NOMO-1 treated with DMSO at 0.1 percent for 48 hours (cell line): Measurements from ENCODE around the gene PRSS3.
"Not testable (repeated sequence)": the region's sequence is repeated elsewhere in the genome, so short reads cannot be mapped to it uniquely, and the experiment has no call there.

Source experiments
- DNase-seq: peaks from one replicate; lab custom pipeline; 2025; ENCODE audit not compliant: unreplicated experiment; lab: John Stamatoyannopoulos, UW

Gene PRSS3

GRCh38 chr9:33785914-33786313 lies 9.4 kb upstream of the PRSS3 start:
- no peak for DNase-seq

DNA sequence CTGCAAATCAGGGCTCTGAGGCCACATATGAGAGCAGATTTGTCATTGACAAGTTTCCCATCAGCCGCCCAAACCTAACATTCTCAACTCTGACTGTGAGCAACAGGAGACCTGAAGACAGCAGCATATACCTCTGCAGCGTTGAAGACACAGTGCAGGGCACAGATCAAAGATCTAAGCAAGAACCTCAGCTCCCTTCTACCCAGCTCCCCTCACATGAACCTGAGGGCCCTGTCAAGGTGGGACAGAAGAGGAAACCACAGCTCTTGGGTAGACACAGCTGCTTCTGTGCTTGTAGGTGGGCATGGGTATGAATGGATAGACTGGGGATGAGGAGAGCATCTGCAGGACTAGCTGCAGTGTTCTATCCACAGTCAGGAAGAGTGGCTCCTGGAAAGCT lies 8.7 kb upstream of the PRSS3 start:
- no peak for DNase-seq

GRCh38 chr9:33787839-33788238 lies 7.5 kb upstream of the PRSS3 start:
- DNase-seq = no peak

DNA sequence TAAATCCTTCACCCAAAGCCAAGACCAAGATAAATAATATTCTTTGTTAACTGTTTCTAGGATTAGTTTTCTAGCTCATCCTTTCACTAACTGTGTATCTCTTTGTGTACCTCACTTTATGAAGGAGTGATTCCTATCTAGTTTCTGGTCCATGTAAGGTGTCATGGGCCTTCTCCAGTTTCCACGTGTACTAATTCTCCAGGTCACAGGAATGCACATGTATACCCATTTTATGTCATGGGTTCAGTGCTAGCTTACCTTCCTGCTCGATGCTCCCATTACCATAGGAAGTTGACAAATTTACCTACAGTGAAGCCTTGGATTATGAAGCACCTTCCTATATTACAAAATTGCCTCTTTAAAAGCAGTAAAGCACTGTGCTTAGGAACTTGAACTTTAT lies 5.9 kb upstream of the PRSS3 start:
- not testable (repeated sequence) for DNase-seq

- DNase-seq = no peak
These were observed 4.2 kb upstream of the PRSS3 start for GRCh38 chr9:33791117-33791516.

- not testable (repeated sequence) for DNase-seq
These were observed 1.9 kb upstream of the PRSS3 start for GRCh38 chr9:33793496-33793895.

GRCh38 chr9:33794560-33794959 lies 801 bp upstream of the PRSS3 start:
- no peak for DNase-seq

GRCh38 chr9:33795819-33796218 lies 458 bp downstream of the PRSS3 start:
- DNase-seq = no peak

GRCh38 chr9:33796679-33797078 lies 1.3 kb downstream of the PRSS3 start:
- not testable (repeated sequence) for DNase-seq

GRCh38 chr9:33797837-33798236 lies 2.5 kb downstream of the PRSS3 start:
- DNase-seq = no peak

DNA sequence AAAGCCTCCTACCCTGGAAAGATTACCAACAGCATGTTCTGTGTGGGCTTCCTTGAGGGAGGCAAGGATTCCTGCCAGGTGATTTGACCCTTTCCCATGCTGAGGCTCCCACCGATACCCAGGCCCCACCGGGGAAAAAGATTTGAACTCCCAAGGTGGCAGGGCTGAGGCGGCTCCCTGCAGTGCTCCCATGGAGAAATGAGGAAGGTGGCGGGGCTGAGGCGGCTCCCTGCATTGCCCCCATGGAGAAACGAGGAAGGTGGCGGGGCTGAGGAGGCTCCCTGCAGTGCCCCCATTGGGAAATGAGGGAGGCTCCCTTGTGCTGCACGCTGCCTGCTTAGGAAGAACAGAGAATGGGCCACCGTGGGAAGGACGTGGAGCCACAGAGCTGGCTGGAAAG lies 3.2 kb downstream of the PRSS3 start:
- DNase-seq = no peak

- no peak for DNase-seq
These were observed 4.8 kb downstream of the PRSS3 start for GRCh38 chr9:33799928-33800704.

DNA sequence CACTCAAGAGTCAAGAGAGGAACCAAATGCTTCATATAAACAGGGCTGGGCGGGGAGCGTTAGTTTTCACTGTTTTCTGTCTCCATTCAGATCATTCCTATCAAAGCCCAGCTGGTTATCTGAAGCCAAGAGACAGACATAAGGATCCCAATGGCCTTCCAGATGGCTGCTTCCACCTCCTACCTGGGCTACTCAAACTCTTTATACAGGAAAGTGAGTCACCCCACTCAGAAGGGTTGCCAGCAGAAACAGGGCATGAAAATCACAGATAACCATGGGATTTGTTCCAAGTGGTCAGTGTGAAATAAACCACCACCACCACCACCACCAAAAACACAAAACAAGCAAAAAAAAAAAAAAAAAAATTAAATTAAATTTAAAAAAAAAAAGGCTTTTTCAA lies 5.5 kb downstream of the PRSS3 start:
- DNase-seq = no peak

GRCh38 chr9:33801943-33802500 lies 6.7 kb downstream of the PRSS3 start:
- not testable (repeated sequence) for DNase-seq

DNA sequence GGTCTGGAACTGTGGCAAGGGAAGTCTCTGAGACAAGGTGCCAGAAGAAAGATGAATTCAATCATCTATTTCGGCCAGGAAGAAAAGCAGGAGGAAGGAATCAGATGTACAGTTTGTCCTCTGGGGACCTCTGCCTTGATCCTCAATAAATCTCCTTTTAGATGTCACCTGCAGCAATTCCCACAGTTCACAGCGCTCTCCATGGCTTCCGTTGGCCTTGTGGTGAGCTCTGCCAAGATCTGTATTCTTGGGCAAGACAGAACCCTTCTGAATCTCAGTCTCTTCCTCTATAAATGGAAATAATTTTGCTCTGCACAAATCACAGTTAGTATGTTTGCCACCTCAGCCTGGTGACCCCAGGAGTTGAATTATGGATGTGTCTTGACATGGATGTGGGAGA lies 8.8 kb downstream of the PRSS3 start:
- not testable (repeated sequence) for DNase-seq

- not testable (repeated sequence) for DNase-seq
These were observed 11.8 kb downstream of the PRSS3 start for GRCh38 chr9:33807156-33807555.

GRCh38 chr9:33808979-33809322 lies 13.6 kb downstream of the PRSS3 start:
- not testable (repeated sequence) for DNase-seq

DNA sequence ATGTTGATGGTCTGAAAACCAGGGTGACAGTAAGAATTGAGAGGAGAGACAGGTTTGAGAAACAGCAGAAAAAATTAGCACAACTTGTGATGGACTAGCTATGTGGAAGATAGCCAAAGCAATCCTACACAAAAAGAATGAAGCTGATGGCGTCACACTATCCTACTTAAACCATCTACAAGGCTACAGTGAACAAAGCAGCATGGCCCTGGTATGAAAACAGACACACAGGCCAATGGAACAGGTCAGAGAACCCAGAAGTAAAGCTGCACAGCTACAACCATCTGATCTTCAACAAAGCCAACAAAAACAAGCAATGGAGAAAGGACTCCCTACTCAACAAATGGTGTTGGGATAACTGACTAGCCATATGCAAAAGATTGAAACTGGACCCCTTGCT lies 14.1 kb downstream of the PRSS3 start:
- no peak for DNase-seq

GRCh38 chr9:33813712-33814641 lies 18.6 kb downstream of the PRSS3 start:
- DNase-seq = peak; percentile 82

- DNase-seq = no peak
These were observed 20.4 kb downstream of the PRSS3 start for GRCh38 chr9:33815781-33816180.

GRCh38 chr9:33816327-33817252 lies 21.2 kb downstream of the PRSS3 start, which contains the start of gene UBE2R2:
UBE2R2 (plus strand) TSS chr9:33817160; CDS start chr9:33817758, 598 bp downstream.
- peak; percentile 98 for DNase-seq
